ENCODE results near the gene ZBTB43.
"Not testable (repeated sequence)": the region's sequence is repeated elsewhere in the genome, so short reads cannot be mapped to it uniquely, and the experiment has no call there.

ZBTB43 gene

GRCh38 chr9:126799034-126799433 lies 5.8 kb upstream of the ZBTB43 start:
- no peak for DNase-seq (ENCODE audit: low read depth, low spot score)
- no peak overlapping the region for H3K4me3 ChIP-seq (ENCODE audit: low read depth, low read length)
- in situ Hi-C loops (cut with HindIII; ENCODE audit: low sequenced_read_pairs), result no loop called here
- TF ChIP-seq CTCF (IDR thresholded peaks at IDR 0.05; ENCODE audit: low read depth, low read length), result no peak

- TF ChIP-seq CTCF (IDR thresholded peaks at IDR 0.05; ENCODE audit: low read depth, low read length), result no peak
- DNase-seq (ENCODE audit: low read depth, low spot score), result no peak
These were observed 2.4 kb upstream of the ZBTB43 start for GRCh38 chr9:126802318-126803059.

GRCh38 chr9:126804198-126804695 lies 593 bp upstream of the ZBTB43 start:
- DNase-seq (ENCODE audit: low read depth, low spot score), result no peak
- TF ChIP-seq CTCF (IDR thresholded peaks at IDR 0.05; ENCODE audit: low read depth, low read length), result no peak
- H3K4me3 ChIP-seq (ENCODE audit: low read depth, low read length), result peak overlapping the region; percentile 91
- in situ Hi-C loops (cut with HindIII; ENCODE audit: low sequenced_read_pairs), result no loop called here

More at GRCh38 chr9:126802318-126803059, 2.4 kb upstream of the ZBTB43 start:
- in situ Hi-C loops (cut with HindIII; ENCODE audit: low sequenced_read_pairs), result no loop called here
- H3K4me3 ChIP-seq (ENCODE audit: low read depth, low read length), result no peak overlapping the region

- no peak for TF ChIP-seq CTCF (IDR thresholded peaks at IDR 0.05; ENCODE audit: low read depth, low read length)
- peak; percentile 28 for DNase-seq (ENCODE audit: low read depth, low spot score)
- in situ Hi-C loops (cut with HindIII; ENCODE audit: low sequenced_read_pairs), result no loop called here
- H3K4me3 ChIP-seq (ENCODE audit: low read depth, low read length), result peak overlapping the region; percentile 91
These were observed 868 bp downstream of the ZBTB43 start for GRCh38 chr9:126805554-126806262.

- no peak for TF ChIP-seq CTCF (IDR thresholded peaks at IDR 0.05; ENCODE audit: low read depth, low read length)
- H3K4me3 ChIP-seq (ENCODE audit: low read depth, low read length), result peak overlapping the region; percentile 91
- in situ Hi-C loops (cut with HindIII; ENCODE audit: low sequenced_read_pairs), result no loop called here
- DNase-seq (ENCODE audit: low read depth, low spot score), result no peak
These were observed 1.5 kb downstream of the ZBTB43 start for GRCh38 chr9:126806336-126806735.

- H3K4me3 ChIP-seq (ENCODE audit: low read depth, low read length), result no peak overlapping the region
- no peak for DNase-seq (ENCODE audit: low read depth, low spot score)
- TF ChIP-seq CTCF (IDR thresholded peaks at IDR 0.05; ENCODE audit: low read depth, low read length), result no peak
- in situ Hi-C loops (cut with HindIII; ENCODE audit: low sequenced_read_pairs), result no loop called here
These were observed 4.2 kb downstream of the ZBTB43 start for GRCh38 chr9:126809068-126809467.

- H3K4me3 ChIP-seq (ENCODE audit: low read depth, low read length); in situ Hi-C loops (cut with HindIII; ENCODE audit: low sequenced_read_pairs); DNase-seq (ENCODE audit: low read depth, low spot score): not testable (repeated sequence)
These were observed 5.4 kb downstream of the ZBTB43 start for GRCh38 chr9:126810221-126810620.
